Measurements from ENCODE around the gene STK40. TPM values are rescaled to one million over a fixed set of nuclear protein-coding genes. Genes with fewer than 3 reads are reported as not detected.

STK40 gene
- total RNA-seq, 1 experiment from 2014 or later: 26.2 TPM

GRCh38 chr1:36295390-36295789 is 90.3 kb downstream of the STK40 start:
- H3K27ac ChIP-seq (ENCODE audit: insufficient read length, low read depth, low read length): no peak overlapping the region
- H2BK15ac ChIP-seq (ENCODE audit: low read depth, low read length): no peak overlapping the region
- H3K79me1 ChIP-seq (ENCODE audit: insufficient read depth, low read depth, low read length, poor library complexity, severe bottlenecking): no peaks in the 10 kb centered on the region
- no peaks in the 10 kb centered on the region for H3K79me2 ChIP-seq (ENCODE audit: insufficient read depth, low read length)
- no peaks in the 10 kb centered on the region for H3K9me3 ChIP-seq (ENCODE audit: control insufficient read depth, low read depth, low read length)
- peaks cover 0 to 3% of the 10 kb centered on the region in 2 experiments; a peak in 2 of 4 replicates for H3K4me1 Mint-ChIP-seq
- no peak overlapping the region for H3K23ac ChIP-seq (ENCODE audit: insufficient read length, low read depth, low read length)
- TF ChIP-seq CTCF (conservative IDR thresholded peaks at IDR 0.05): no peak
- H3T11ph ChIP-seq (ENCODE audit: low read length): no peak overlapping the region
- no peak overlapping the region for H4K5ac ChIP-seq (ENCODE audit: insufficient read length, low read depth, low read length)
- no peak overlapping the region for H2BK120ac ChIP-seq (ENCODE audit: low read depth, low read length, poor library complexity, severe bottlenecking)
- no peaks in the 10 kb centered on the region for H4K20me1 ChIP-seq (ENCODE audit: control insufficient read depth, insufficient read depth, insufficient read length)
- H3K14ac ChIP-seq (ENCODE audit: insufficient read depth, low read length): no peak overlapping the region
- peak overlapping the region in 2 of 3 experiments; percentile 29 to 56; a peak in 2 of 7 replicates for H3K27ac Mint-ChIP-seq
- WGBS (ENCODE audit: extremely low coverage, insufficient read length, low lambda C conversion rate): no CpG with 5 or more reads among the region's 2 CpGs
- H3K9me3 Mint-ChIP-seq: no peaks in the 10 kb centered on the region
- H4K8ac ChIP-seq (replicated peaks; ENCODE audit: insufficient read length, low read depth, low read length): no peak overlapping the region
- no peak overlapping the region for H4K91ac ChIP-seq (ENCODE audit: insufficient read length, low read depth, low read length)
- H3K4me3 Mint-ChIP-seq: no peak overlapping the region
- no peaks in the 10 kb centered on the region for H3K27me3 ChIP-seq (ENCODE audit: insufficient read depth, low read length)
- H2AK5ac ChIP-seq (ENCODE audit: insufficient read length, low read length): no peak overlapping the region
- no peaks in the 10 kb centered on the region for H3K27me3 Mint-ChIP-seq (ENCODE audit: low read depth)
- no peak for DNase-seq
- no peaks in the 10 kb centered on the region for H3K23me2 ChIP-seq (ENCODE audit: insufficient read length, low read depth, low read length, poor library complexity, severe bottlenecking)
- H3K18ac ChIP-seq (ENCODE audit: insufficient read length, low read depth, low read length): no peak overlapping the region
- H2AFZ ChIP-seq (ENCODE audit: low read length): no peak overlapping the region
- no peak overlapping the region for H3K56ac ChIP-seq (ENCODE audit: insufficient read length, low read depth, low read length)
- no peaks in the 10 kb centered on the region for H3K4me1 ChIP-seq (ENCODE audit: insufficient read depth, low read length)
- no peak overlapping the region for H3K4me2 ChIP-seq (ENCODE audit: insufficient read depth, insufficient read length, low read length)
- no peak overlapping the region for H3K9ac ChIP-seq (ENCODE audit: extremely low read depth, insufficient read length, low read length)
- no peak overlapping the region for H3K4ac ChIP-seq (ENCODE audit: low read depth, low read length)
- H2BK12ac ChIP-seq (ENCODE audit: insufficient read length, low read depth, low read length): no peak overlapping the region
- H3K36me3 Mint-ChIP-seq (ENCODE audit: insufficient read depth in 1 of 3, low read depth in 3 of 3): peaks cover 43 to 90% (median 81%) of the 10 kb centered on the region in 3 experiments; a peak in 6 of 7 replicates
- no peak overlapping the region for H2BK5ac ChIP-seq (ENCODE audit: insufficient read length, low read length)
- no peak overlapping the region for H2BK20ac ChIP-seq (ENCODE audit: low read depth, low read length, poor library complexity, severe bottlenecking)

Other genes starting within 250 kb of the STK40 start
- gene TRAPPC3, start 236.4 kb downstream of the STK40 start, total RNA-seq (2021): 48.6 and 52.7 TPM in 2 replicates
- 49.9 and 51.6 TPM in 2 replicates for gene MAP7D1, start 229.8 kb downstream of the STK40 start, total RNA-seq (2021)
- 184 and 186 TPM in 2 replicates for gene THRAP3, start 161.5 kb downstream of the STK40 start, total RNA-seq (2021)
- 16.9 and 18.3 TPM in 2 replicates for gene SH3D21, start 79.6 kb downstream of the STK40 start, total RNA-seq (2021)
- 5.5 and 6.4 TPM in 2 replicates for gene EVA1B, start 62.3 kb downstream of the STK40 start, total RNA-seq (2021)
- 42.2 and 47.5 TPM in 2 replicates for gene LSM10, start 12.0 kb upstream of the STK40 start, total RNA-seq (2021)
- gene OSCP1, start 64.5 kb upstream of the STK40 start, total RNA-seq (2021): 2.8 and 3.2 TPM in 2 replicates
- 105 and 111 TPM in 2 replicates for gene MRPS15, start 78.5 kb upstream of the STK40 start, total RNA-seq (2021)
- not detected in 2 replicates for gene CSF3R, start 97.0 kb upstream of the STK40 start, total RNA-seq (2021)

Measured in H9 (cell line).